ENCODE data around the gene P3H2. TPM values are rescaled to one million over a fixed set of nuclear protein-coding genes. Genes with fewer than 3 reads are reported as not detected.

Gene P3H2
- total RNA-seq, 2 donors from 2014 or later: 5.1 to 5.4 TPM

DNA sequence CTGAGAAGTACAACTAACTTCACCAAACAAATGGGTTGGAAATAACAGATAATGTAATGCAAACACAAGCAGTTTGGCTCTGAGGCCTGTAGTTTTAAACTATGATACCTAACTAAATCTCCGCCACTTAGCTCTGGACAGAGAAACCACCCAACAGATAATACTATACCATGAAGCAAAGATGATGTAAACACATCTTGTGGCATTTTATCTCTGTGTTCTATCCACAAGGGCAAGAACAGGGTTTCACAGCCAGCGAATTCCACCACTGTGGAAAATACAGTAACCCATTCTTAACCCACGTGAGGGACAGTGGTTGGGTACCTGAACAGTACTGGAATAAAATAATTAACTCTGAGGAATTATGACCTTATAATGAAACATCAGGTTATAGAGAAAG lies 93.6 kb downstream of the P3H2 start:
- TF ChIP-seq, protein P1, sequence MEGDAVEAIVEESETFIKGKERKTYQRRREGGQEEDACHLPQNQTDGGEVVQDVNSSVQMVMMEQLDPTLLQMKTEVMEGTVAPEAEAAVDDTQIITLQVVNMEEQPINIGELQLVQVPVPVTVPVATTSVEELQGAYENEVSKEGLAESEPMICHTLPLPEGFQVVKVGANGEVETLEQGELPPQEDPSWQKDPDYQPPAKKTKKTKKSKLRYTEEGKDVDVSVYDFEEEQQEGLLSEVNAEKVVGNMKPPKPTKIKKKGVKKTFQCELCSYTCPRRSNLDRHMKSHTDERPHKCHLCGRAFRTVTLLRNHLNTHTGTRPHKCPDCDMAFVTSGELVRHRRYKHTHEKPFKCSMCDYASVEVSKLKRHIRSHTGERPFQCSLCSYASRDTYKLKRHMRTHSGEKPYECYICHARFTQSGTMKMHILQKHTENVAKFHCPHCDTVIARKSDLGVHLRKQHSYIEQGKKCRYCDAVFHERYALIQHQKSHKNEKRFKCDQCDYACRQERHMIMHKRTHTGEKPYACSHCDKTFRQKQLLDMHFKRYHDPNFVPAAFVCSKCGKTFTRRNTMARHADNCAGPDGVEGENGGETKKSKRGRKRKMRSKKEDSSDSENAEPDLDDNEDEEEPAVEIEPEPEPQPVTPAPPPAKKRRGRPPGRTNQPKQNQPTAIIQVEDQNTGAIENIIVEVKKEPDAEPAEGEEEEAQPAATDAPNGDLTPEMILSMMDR (IDR thresholded peaks at IDR 0.05): no peak
- DNase-seq (ENCODE audit: low spot score): no peak
- H3K27ac ChIP-seq: no peak overlapping the region

DNA sequence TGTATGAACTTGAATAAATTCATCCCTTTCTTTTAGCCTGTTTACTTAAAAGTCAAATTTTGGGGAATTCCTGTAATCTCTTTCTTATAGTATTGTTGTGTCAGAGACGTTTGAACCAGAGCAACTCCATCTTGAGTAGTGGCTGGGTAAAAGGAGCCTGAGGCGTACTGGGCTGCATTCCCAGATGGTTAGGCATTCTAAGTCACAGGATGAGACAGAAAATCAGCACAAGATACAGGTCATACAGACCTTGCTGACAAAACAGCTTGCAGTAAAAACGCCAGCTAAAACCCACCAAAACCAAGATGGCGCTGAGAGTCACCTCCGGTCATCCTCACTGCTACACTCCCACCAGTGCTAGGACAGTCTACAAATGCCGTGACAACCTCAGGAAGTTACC lies 94.5 kb downstream of the P3H2 start:
- TF ChIP-seq, protein P1 (IDR thresholded peaks at IDR 0.05): no peak
- H3K27ac ChIP-seq: no peak overlapping the region
- no peaks in the 10 kb centered on the region for H3K9me3 ChIP-seq
- H3K4me1 ChIP-seq: no peaks in the 10 kb centered on the region
- H3K27me3 ChIP-seq: no peaks in the 10 kb centered on the region
- DNase-seq (ENCODE audit: low spot score): no peak
- no peak overlapping the region for H3K4me3 ChIP-seq
- H3K36me3 ChIP-seq: no peaks in the 10 kb centered on the region

More for the DNA sequence above, 93.6 kb downstream of the P3H2 start:
- Histone ChIP-seq H3K9me3 (no peaks in the 10 kb centered on the region), H3K36me3 (no peaks in the 10 kb centered on the region), H3K27me3 (no peaks in the 10 kb centered on the region), H3K4me3 (no peak overlapping the region), H3K4me1 (no peaks in the 10 kb centered on the region)

DNA sequence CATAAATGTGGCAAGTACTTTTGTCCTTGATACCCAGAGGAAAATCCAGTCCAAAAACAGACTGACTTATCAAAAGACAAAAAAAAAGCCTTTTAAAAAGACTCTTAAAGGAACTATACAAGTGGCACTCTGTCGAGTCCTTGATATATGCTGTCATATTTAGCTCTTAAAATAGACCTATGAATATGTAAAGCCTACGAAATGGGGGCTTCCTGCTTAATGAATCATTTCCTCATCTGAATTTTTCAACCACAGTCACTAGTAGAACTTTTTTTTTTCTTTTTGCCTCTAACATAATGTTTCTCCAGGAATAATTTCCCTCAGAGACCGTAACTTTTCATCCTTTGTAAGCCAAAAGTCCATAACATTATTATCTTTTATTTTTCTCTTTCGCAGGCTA lies 95.8 kb downstream of the P3H2 start:
- Histone ChIP-seq H3K27me3 (no peaks in the 10 kb centered on the region), H3K9me3 (no peaks in the 10 kb centered on the region), H3K4me1 (no peaks in the 10 kb centered on the region), H3K27ac (no peak overlapping the region), H3K4me3 (no peak overlapping the region), H3K36me3 (no peaks in the 10 kb centered on the region)
- TF ChIP-seq, protein P1 (IDR thresholded peaks at IDR 0.05): no peak
- DNase-seq (ENCODE audit: low spot score): no peak

DNA sequence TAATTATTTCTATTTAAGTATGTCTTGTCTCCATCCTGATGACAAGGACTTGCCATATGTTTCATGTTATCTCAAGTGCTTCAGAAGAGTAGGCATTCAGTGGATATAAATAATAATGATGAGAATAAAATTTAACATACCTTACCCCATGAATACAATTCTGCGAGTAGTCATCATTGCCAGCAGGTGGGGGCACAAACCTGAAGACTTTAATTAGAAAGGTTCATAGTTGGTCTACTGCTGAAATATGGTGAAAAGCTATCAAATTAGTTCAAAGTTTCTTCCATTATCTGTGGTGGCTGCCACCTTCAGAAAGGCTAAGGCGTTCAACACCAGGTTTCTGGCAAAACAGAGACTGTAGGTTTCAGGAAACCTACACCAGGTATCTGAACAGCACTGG lies 100.9 kb downstream of the P3H2 start:
- TF ChIP-seq, protein P1 (IDR thresholded peaks at IDR 0.05): no peak

DNA sequence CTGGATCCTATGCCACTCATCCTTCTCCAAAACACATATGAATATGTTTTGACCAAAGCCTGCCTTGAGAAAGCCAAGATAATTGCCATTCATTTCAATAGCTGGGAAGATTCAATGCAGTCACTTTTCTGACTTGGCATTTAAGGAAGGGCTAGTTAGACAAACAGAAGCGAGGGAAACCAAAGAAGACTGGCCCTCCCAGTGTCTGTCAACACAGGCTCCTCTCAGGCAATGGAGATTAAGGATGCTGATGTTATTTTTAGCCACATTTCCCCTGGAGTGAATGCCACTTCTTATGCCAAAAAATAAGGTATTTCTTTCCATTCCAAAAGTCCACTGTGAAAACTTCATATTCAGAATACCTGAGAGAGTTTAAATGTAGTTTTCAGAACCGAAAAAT lies 101.7 kb downstream of the P3H2 start:
- no peak for DNase-seq (ENCODE audit: low spot score)
- Histone ChIP-seq H3K27me3 (no peaks in the 10 kb centered on the region), H3K4me1 (no peaks in the 10 kb centered on the region), H3K4me3 (no peak overlapping the region), H3K36me3 (no peaks in the 10 kb centered on the region), H3K27ac (no peak overlapping the region), H3K9me3 (no peaks in the 10 kb centered on the region)
- TF ChIP-seq, protein P1 (IDR thresholded peaks at IDR 0.05): no peak

More for the DNA sequence above, 100.9 kb downstream of the P3H2 start:
- no peaks in the 10 kb centered on the region for H3K9me3 ChIP-seq
- H3K27ac ChIP-seq: no peak overlapping the region
- H3K27me3 ChIP-seq: no peaks in the 10 kb centered on the region
- H3K4me1 ChIP-seq: no peaks in the 10 kb centered on the region
- H3K4me3 ChIP-seq: no peak overlapping the region
- H3K36me3 ChIP-seq: no peaks in the 10 kb centered on the region
- no peak for DNase-seq (ENCODE audit: low spot score)

DNA sequence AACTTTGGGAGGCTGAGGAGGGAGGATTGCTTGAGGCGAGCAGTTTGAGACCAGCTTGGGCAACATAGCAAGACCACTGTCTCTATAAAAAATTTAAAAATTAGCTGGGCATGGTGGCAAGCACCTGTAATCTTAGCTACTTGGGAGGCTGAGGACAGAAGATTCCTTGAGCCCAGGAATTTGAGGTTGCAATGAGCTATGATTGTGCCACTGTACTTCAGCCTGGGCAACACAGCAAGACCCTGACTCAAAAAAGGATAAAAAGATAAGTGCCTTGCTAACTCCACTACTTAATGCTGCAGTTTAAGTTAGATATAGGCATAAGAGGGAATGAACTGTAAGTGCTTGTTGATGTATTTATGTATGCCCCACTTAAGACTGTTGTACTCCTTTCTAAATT lies 102.2 kb downstream of the P3H2 start:
- H3K36me3 ChIP-seq: no peaks in the 10 kb centered on the region

More for the DNA sequence above, 102.2 kb downstream of the P3H2 start:
- Histone ChIP-seq H3K4me1 (no peaks in the 10 kb centered on the region), H3K27ac (no peak overlapping the region), H3K9me3 (no peaks in the 10 kb centered on the region), H3K27me3 (no peaks in the 10 kb centered on the region), H3K4me3 (no peak overlapping the region)
- DNase-seq (ENCODE audit: low spot score): no peak
- TF ChIP-seq, protein P1 (IDR thresholded peaks at IDR 0.05): no peak

Measured in right atrium auricular region (tissue), 2 donors.